Measurements from ENCODE around the gene NEU2.

NEU2 gene

GRCh38 chr2:233032551-233033320 lies at the start of gene NEU2:
TSS of gene NEU2 (plus strand) at chr2:233032672. CDS start at chr2:233032672, 0 bp downstream.
- DNase-seq = no peak

GRCh38 chr2:232982926-232983668 lies 49.4 kb upstream of the NEU2 start:
- no peak for DNase-seq

GRCh38 chr2:232983669-232984140 lies 48.8 kb upstream of the NEU2 start:
- no peak for DNase-seq

- no peak for DNase-seq
Observed at GRCh38 chr2:232984451-232985207, 47.8 kb upstream of the NEU2 start.

GRCh38 chr2:232986155-232986554 lies 46.3 kb upstream of the NEU2 start:
- DNase-seq = no peak

GRCh38 chr2:232993231-232993821 lies 39.1 kb upstream of the NEU2 start:
- no peak for DNase-seq

- DNase-seq = no peak
Observed at GRCh38 chr2:232994446-232994845, 38.0 kb upstream of the NEU2 start.

GRCh38 chr2:232997749-232998665 lies 34.5 kb upstream of the NEU2 start:
- no peak for DNase-seq

- no peak for DNase-seq
Observed at GRCh38 chr2:232998666-232998985, 33.8 kb upstream of the NEU2 start.

GRCh38 chr2:232999354-232999753 lies 33.1 kb upstream of the NEU2 start:
- DNase-seq = no peak

- no peak for DNase-seq
Observed at GRCh38 chr2:233000886-233001750, 31.4 kb upstream of the NEU2 start.

- no peak for DNase-seq
Observed at GRCh38 chr2:233002829-233003657, 29.4 kb upstream of the NEU2 start.

GRCh38 chr2:233003658-233004555 lies 28.6 kb upstream of the NEU2 start:
- DNase-seq = no peak

GRCh38 chr2:233005096-233005495 lies 27.4 kb upstream of the NEU2 start:
- no peak for DNase-seq

GRCh38 chr2:233006648-233007047 lies 25.8 kb upstream of the NEU2 start:
- DNase-seq = no peak

- no peak for DNase-seq
Observed at GRCh38 chr2:233007270-233007669, 25.2 kb upstream of the NEU2 start.

- no peak for DNase-seq
Observed at GRCh38 chr2:233007739-233008138, 24.7 kb upstream of the NEU2 start.

GRCh38 chr2:233009661-233010060 lies 22.8 kb upstream of the NEU2 start:
- DNase-seq = no peak
